K562 (cell line): Measurements from ENCODE around the gene ARL6IP6.
"Not testable (repeated sequence)": the region's sequence is repeated elsewhere in the genome, so short reads cannot be mapped to it uniquely, and the experiment has no call there.

Experiments
- ARNT ChIP-seq, 2 experiments: fragments of 450-650 bp; IDR thresholded peaks; 2 replicates each; pipeline ENCODE4 v1.6.1; 2016; ENCODE audit warnings: mild to moderate bottlenecking in 1 of 2
- BRCA1 ChIP-seq, 2 experiments: fragments of 450-650 bp in 1 of 2; sonication (generic) in 1 of 2; formaldehyde crosslinking in 1 of 2; IDR thresholded peaks; 2 replicates each; pipeline versions ENCODE4 v1.5.0 to v1.6.1; 2017 to 2020; ENCODE audit warnings: mild to moderate bottlenecking in 1 of 2, missing genetic modification reagents in 1 of 2
- CTCF ChIP-seq, 3 experiments: IDR thresholded peaks in 2 of 3; conservative IDR thresholded peaks in 1 of 3; 2 replicates each; pipeline ENCODE4 v1.5.1; 2011 to 2012; ENCODE audit warnings: low read length in 3 of 3, mild to moderate bottlenecking in 3 of 3, control low read depth in 2 of 3, improper control_type of control experiment in 1 of 3, inconsistent platforms in 1 of 3, low read depth in 1 of 3, mixed read lengths in 1 of 3, moderate library complexity in 1 of 3; ENCODE audit not compliant: insufficient read depth in 2 of 3
- E2F4 ChIP-seq: sonication (generic); formaldehyde crosslinking; IDR thresholded peaks from 2 replicates; pipeline ENCODE4 v1.8.0; 2022; ENCODE audit warnings: mild to moderate bottlenecking, low read depth, missing genetic modification reagents
- EGR1 ChIP-seq: fragments of 450-650 bp; conservative IDR thresholded peaks from 2 replicates; pipeline ENCODE4 v1.6.1; 2017; ENCODE audit warnings: mild to moderate bottlenecking
- HNRNPLL ChIP-seq: fragments of 200-400 bp; formaldehyde crosslinking; IDR thresholded peaks from 2 replicates; pipeline ENCODE4 v1.6.1; 2017; ENCODE audit warnings: low read length, low read depth, mild to moderate bottlenecking; ENCODE audit not compliant: poor library complexity, severe bottlenecking
- NR3C1 ChIP-seq: sonication (generic); formaldehyde crosslinking; IDR thresholded peaks from 2 replicates; pipeline ENCODE4 v1.8.1; 2022; ENCODE audit warnings: missing genetic modification reagents
- POLR2A ChIP-seq: fragments of 450-650 bp; conservative IDR thresholded peaks from 2 replicates; pipeline ENCODE4 v1.6.1; 2016
- SOX6 ChIP-seq: fragments of 450-650 bp; IDR thresholded peaks from 2 replicates; pipeline ENCODE4 v1.6.1; 2014; ENCODE audit warnings: mild to moderate bottlenecking
- U2AF2 ChIP-seq: fragments of 200-400 bp; formaldehyde crosslinking; optimal IDR thresholded peaks from 2 replicates; pipeline ENCODE3; 2017; ENCODE audit warnings: low read depth, mild to moderate bottlenecking, low read length
- ZBTB17 ChIP-seq: fragments of 450-650 bp; formaldehyde crosslinking; IDR thresholded peaks from 2 replicates; pipeline ENCODE4 v1.4.0; 2020; ENCODE audit warnings: mild to moderate bottlenecking
- ZNF695 ChIP-seq: fragments of 450-650 bp; formaldehyde crosslinking; IDR thresholded peaks from 2 replicates; pipeline ENCODE4 v1.4.0; 2020; ENCODE audit warnings: mild to moderate bottlenecking, moderate library complexity
- TF ChIP-seq, protein P1 (sequence below): sonication (generic); formaldehyde crosslinking; IDR thresholded peaks from 2 replicates; pipeline ENCODE4 v1.9.0; 2022; ENCODE audit warnings: mild to moderate bottlenecking, missing genetic modification reagents
- TF ChIP-seq, protein P2 (sequence below): fragments of 450-650 bp; IDR thresholded peaks from 2 replicates; pipeline ENCODE4 v1.6.1; 2016; ENCODE audit warnings: missing biosample characterization, missing genetic modification characterization

- not testable (repeated sequence) for TF ChIP-seq NR3C1 (CRISPR knock-in tag); POLR2A; ZNF695 (CRISPR knock-in tag); U2AF2; BRCA1 (IDR thresholded peaks at IDR 0.05); BRCA1 (CRISPR knock-in tag; IDR thresholded peaks at IDR 0.05); ARNT (IDR thresholded peaks at IDR 0.05); SOX6; CTCF (IDR thresholded peaks at IDR 0.05 in 2 of 3, conservative IDR thresholded peaks at IDR 0.05 in 1 of 3; ENCODE audit: insufficient read depth in 2 of 3, low read depth in 1 of 3, low read length in 3 of 3); HNRNPLL; E2F4 (CRISPR knock-in tag); ZBTB17; EGR1
- TF ChIP-seq, protein P1, sequence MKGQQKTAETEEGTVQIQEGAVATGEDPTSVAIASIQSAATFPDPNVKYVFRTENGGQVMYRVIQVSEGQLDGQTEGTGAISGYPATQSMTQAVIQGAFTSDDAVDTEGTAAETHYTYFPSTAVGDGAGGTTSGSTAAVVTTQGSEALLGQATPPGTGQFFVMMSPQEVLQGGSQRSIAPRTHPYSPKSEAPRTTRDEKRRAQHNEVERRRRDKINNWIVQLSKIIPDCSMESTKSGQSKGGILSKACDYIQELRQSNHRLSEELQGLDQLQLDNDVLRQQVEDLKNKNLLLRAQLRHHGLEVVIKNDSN (CRISPR knock-in tag): not testable (repeated sequence)
- TF ChIP-seq, protein P2, sequence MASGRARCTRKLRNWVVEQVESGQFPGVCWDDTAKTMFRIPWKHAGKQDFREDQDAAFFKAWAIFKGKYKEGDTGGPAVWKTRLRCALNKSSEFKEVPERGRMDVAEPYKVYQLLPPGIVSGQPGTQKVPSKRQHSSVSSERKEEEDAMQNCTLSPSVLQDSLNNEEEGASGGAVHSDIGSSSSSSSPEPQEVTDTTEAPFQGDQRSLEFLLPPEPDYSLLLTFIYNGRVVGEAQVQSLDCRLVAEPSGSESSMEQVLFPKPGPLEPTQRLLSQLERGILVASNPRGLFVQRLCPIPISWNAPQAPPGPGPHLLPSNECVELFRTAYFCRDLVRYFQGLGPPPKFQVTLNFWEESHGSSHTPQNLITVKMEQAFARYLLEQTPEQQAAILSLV (tag): not testable (repeated sequence)
These were observed 29.3 kb downstream of the ARL6IP6 start for GRCh38 chr2:152747751-152748150.
